ENCODE data around the gene C17orf58. TPM values are rescaled to one million over a fixed set of nuclear protein-coding genes. Genes with fewer than 3 reads are reported as not detected.
A peak's percentile ranks its signal among the peaks of the same experiment; 100 is the strongest.

C17orf58 gene
- total and polyA plus RNA-seq, 2 of the 8 experiments (the other 6 are each of a cell fraction or from before 2014, with no cell fraction given): 22.6 to 24.1 TPM

GRCh38 chr17:68021963-68022362, 25.7 kb upstream of the C17orf58 start:
- no peak for FAIRE-seq
- WGBS, 2 experiments (ENCODE audit: extremely low coverage in 1 of 2, insufficient coverage in 1 of 2, insufficient read length in 1 of 2, insufficient replicate concordance in 2 of 2, low coverage in 1 of 2, low lambda C conversion rate in 2 of 2, missing lambda C conversion rate in 1 of 2): 93% methylated on average over 8 of the region's 8 CpGs; no CpG with 5 or more reads in 1 of the 2 experiments

More at GRCh38 chr17:68021963-68022362, 25.7 kb upstream of the C17orf58 start:
- H3K4me3 ChIP-seq (ENCODE audit: extremely low read depth in 1 of 4, insufficient read depth in 2 of 4, low read depth in 3 of 4, low read length in 4 of 4): no peak overlapping the region
- H4K91ac ChIP-seq (replicated peaks; ENCODE audit: insufficient read length, low read length): no peak overlapping the region
- no peaks in the 10 kb centered on the region for H3K79me2 ChIP-seq (ENCODE audit: control insufficient read depth in 1 of 2, insufficient read depth in 2 of 2, low read length in 2 of 2)
- H3K9ac ChIP-seq (replicated peaks in 1 of 4; ENCODE audit: extremely low read depth in 1 of 4, low read depth in 3 of 4, low read length in 3 of 4): no peak overlapping the region
- no peaks in the 10 kb centered on the region for H4K20me1 ChIP-seq (replicated peaks in 1 of 2; ENCODE audit: control insufficient read depth in 1 of 2, insufficient read depth in 2 of 2, low read length in 2 of 2)
- no peaks in the 10 kb centered on the region for H3K27me3 ChIP-seq (replicated peaks in 1 of 4; ENCODE audit: control insufficient read depth in 3 of 4, extremely low read depth in 1 of 4, insufficient read depth in 3 of 4, low read length in 3 of 4)
- H3K4ac ChIP-seq (replicated peaks; ENCODE audit: insufficient read length, low read depth, low read length): peak overlapping the region; percentile 94
- no peak overlapping the region for H3K18ac ChIP-seq (ENCODE audit: extremely low read depth, low read length)
- DNase-seq (ENCODE audit: low read depth in 1 of 2, low spot score in 2 of 2): no peak
- H4K8ac ChIP-seq (ENCODE audit: extremely low read depth, insufficient read depth, low read length): no peak overlapping the region
- no peak overlapping the region for H3K27ac ChIP-seq (ENCODE audit: low read depth, low read length)
- no peak overlapping the region for H3K14ac ChIP-seq (ENCODE audit: insufficient read length)
- H3K4me1 ChIP-seq (replicated peaks in 1 of 4; ENCODE audit: control insufficient read depth in 3 of 4, insufficient read depth in 4 of 4, low read length in 3 of 4): peaks cover 2 to 3% (median 2%) of the 10 kb centered on the region in 4 experiments; a peak in 6 of 7 replicates
- ChIA-PET POLR2A (ENCODE audit: partially characterized antibody) (interaction anchor here (0.9 to 4.0 kb wide), 3 partner anchors 12 to 55 kb away, joined by 3 to 41 read pairs (median 9); partner anchors contain the start of gene KPNA2), CTCF (ENCODE audit: partially characterized antibody) (interaction anchor here (1.1 to 1.8 kb wide), 14 partner anchors 8 to 377 kb away, joined by 3 to 13 read pairs (median 4); partner anchors contain the start of gene KPNA2)
- H2AFZ ChIP-seq (ENCODE audit: low read length): no peak overlapping the region
- TF ChIP-seq MAX (IDR thresholded peaks at IDR 0.05): no peak
- TF ChIP-seq EZH2 (IDR thresholded peaks at IDR 0.05; ENCODE audit: low read depth, low read length, severe bottlenecking): no peak
- TF ChIP-seq MAFK (IDR thresholded peaks at IDR 0.05; ENCODE audit: low read depth, low read length): no peak
- TF ChIP-seq SIN3A (conservative IDR thresholded peaks at IDR 0.05 in 1 of 2, IDR thresholded peaks at IDR 0.05 in 1 of 2; ENCODE audit: low read depth in 1 of 2, low read length in 2 of 2): no peak
- no peak for TF ChIP-seq JUN (IDR thresholded peaks at IDR 0.05; ENCODE audit: low read depth, low read length)
- TF ChIP-seq KDM1A (IDR thresholded peaks at IDR 0.05; ENCODE audit: borderline replicate concordance, low read length): no peak
- no peak for TF ChIP-seq SIRT6 (IDR thresholded peaks at IDR 0.05; ENCODE audit: low read length)
- no peak for TF ChIP-seq E2F6 (IDR thresholded peaks at IDR 0.05)
- no peak for TF ChIP-seq TEAD4 (IDR thresholded peaks at IDR 0.05; ENCODE audit: low read depth, low read length)
- no peak for TF ChIP-seq YY1 (IDR thresholded peaks at IDR 0.05; ENCODE audit: low read depth, low read length)
- no peak overlapping the region for H3K56ac ChIP-seq (replicated peaks; ENCODE audit: insufficient read length, low read depth, low read length)
- H2BK12ac ChIP-seq (ENCODE audit: low read depth, low read length): no peak overlapping the region
- H2BK15ac ChIP-seq (ENCODE audit: low read length): no peak overlapping the region
- H2BK5ac ChIP-seq (ENCODE audit: low read depth, low read length): no peak overlapping the region
- H3K23ac ChIP-seq (ENCODE audit: insufficient read length): no peak overlapping the region
- no peaks in the 10 kb centered on the region for H3K36me3 ChIP-seq (ENCODE audit: control insufficient read depth in 2 of 4, insufficient read depth in 4 of 4, low read length in 3 of 4)
- H3K4me2 ChIP-seq (ENCODE audit: insufficient read depth in 1 of 2, low read depth in 2 of 2, low read length in 2 of 2): no peak overlapping the region
- no peak overlapping the region; the same call in 1 of the 2 replicates for H2AK5ac ChIP-seq (ENCODE audit: low read depth, low read length)
- H3K79me1 ChIP-seq (ENCODE audit: low read depth, low read length): no peaks in the 10 kb centered on the region
- no peak overlapping the region for H4K5ac ChIP-seq (ENCODE audit: insufficient read length, low read depth, low read length)
- peak overlapping the region; percentile 33 for H2BK120ac ChIP-seq (replicated peaks; ENCODE audit: low read depth, low read length)
- H3K23me2 ChIP-seq (ENCODE audit: low read depth, low read length): peaks cover 5% of the 10 kb centered on the region; the same call in 1 of the 2 replicates
- no peaks in the 10 kb centered on the region for H3K9me3 ChIP-seq (ENCODE audit: insufficient read depth in 2 of 2, low read depth in 1 of 2, low read length in 1 of 2)
- no peak overlapping the region for H2BK20ac ChIP-seq (ENCODE audit: low read length)

Measured in H1 (cell line).